Panc1 (cell line): ENCODE data around the gene RHBDF1.

Experiments used
- CTCF ChIP-seq: fragments of 450-650 bp; IDR thresholded peaks from 2 replicates; pipeline ENCODE4 v1.5.1; 2017; ENCODE audit warnings: mild to moderate bottlenecking
- POLR2AphosphoS5 ChIP-seq: IDR thresholded peaks from 2 replicates; pipeline ENCODE4 v1.6.1; 2012; ENCODE audit warnings: mild to moderate bottlenecking, low read depth, low read length, moderate library complexity
- REST ChIP-seq, 2 experiments: IDR thresholded peaks; 2 replicates each; pipeline ENCODE4 v1.6.1; 2011 to 2012; ENCODE audit warnings: low read depth in 2 of 2, control low read depth in 1 of 2, low read length in 1 of 2, mild to moderate bottlenecking in 1 of 2, moderate library complexity in 1 of 2; ENCODE audit not compliant: insufficient read depth in 1 of 2
- TCF7L2 ChIP-seq: IDR thresholded peaks from 2 replicates; pipeline ENCODE4 v1.6.1; 2011; ENCODE audit warnings: mild to moderate bottlenecking, low read depth, low read length, inconsistent platforms

GRCh38 chr16:42069-42457 lies 30.4 kb downstream of the RHBDF1 start:
- TF ChIP-seq CTCF (no peak), POLR2AphosphoS5 (no peak), REST (IDR thresholded peaks at IDR 0.05; ENCODE audit: insufficient read depth in 1 of 2, low read depth in 2 of 2, low read length in 1 of 2) (no peak), TCF7L2 (no peak)
